HFFc6 (cell line): ENCODE measurements around the gene CENATAC. TPM values are rescaled to one million over a fixed set of nuclear protein-coding genes. Genes with fewer than 3 reads are reported as not detected.
"Not testable (repeated sequence)": the region's sequence is repeated elsewhere in the genome, so short reads cannot be mapped to it uniquely, and the experiment has no call there.

Source experiments
- DNase-seq: peaks from one replicate; pipeline ENCODE4 v3.0.0-alpha.2; 2018
- H3K27ac Mint-ChIP-seq: 2 replicates; pipeline ENCODE4 v1.8.0; 2020; ENCODE audit warnings: mild to moderate bottlenecking, mixed read lengths
- H3K27me3 Mint-ChIP-seq: 2 replicates; pipeline ENCODE4 v1.8.0; 2021; ENCODE audit warnings: mild to moderate bottlenecking, moderate library complexity, mixed read lengths; ENCODE audit not compliant: insufficient read depth
- H3K36me3 Mint-ChIP-seq: 2 replicates; pipeline ENCODE4 v1.8.0; 2021; ENCODE audit warnings: low read depth, mixed read lengths
- H3K4me1 Mint-ChIP-seq: 2 replicates; pipeline ENCODE4 v1.8.0; 2020; ENCODE audit warnings: low read depth, mixed read lengths
- H3K4me3 Mint-ChIP-seq: 2 replicates; pipeline ENCODE4 v1.8.0; 2020; ENCODE audit warnings: mild to moderate bottlenecking, moderate library complexity, mixed read lengths
- H3K9me3 Mint-ChIP-seq: 2 replicates; pipeline ENCODE4 v1.8.0; 2020; ENCODE audit warnings: mild to moderate bottlenecking, mixed read lengths
- total RNA-seq, 6 experiments: library from RNA; stranded (reverse); fragmentation: NEBNext Ultra II Directional; extraction: Animal tissue kit (Norgen Biotek cat#: 25700); gene quantifications; 2 replicates in 1 of 6; 3 replicates in 5 of 6; pipeline ENCODE4 v1.2.3, GENCODE V29; 2021
- TF ChIP-seq, protein P1 (sequence below): fragments of 200-600 bp; sonication (generic); IDR thresholded peaks from 2 replicates; pipeline ENCODE4 v1.5.0; 2021; ENCODE audit warnings: antibody characterized with exemption, mild to moderate bottlenecking

CENATAC gene
- total RNA-seq, 6 experiments from 2014 or later = 15.5 to 19.1 (median 17.0) TPM

DNA sequence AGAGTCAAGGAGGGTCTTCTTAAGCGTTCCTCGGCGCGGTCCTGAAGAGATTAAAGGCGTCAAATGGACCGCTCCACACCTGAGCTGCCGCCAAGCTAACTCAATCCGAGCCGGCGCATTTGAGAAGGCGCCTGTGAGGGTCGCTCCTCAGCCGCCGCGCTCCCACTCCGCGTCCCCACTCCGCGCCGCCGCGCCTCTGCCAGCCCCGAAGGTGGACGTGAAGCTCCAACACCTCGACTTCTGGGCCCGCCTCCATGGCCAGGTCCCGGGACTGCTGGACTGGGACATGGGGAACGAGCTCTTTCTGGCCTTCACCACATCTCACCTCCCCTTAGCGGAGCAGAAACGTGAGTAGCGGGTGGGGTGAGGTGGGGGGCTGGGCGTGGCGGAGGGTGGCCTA lies 26.3 kb upstream of the CENATAC start, which contains the start of gene FOXR1:
FOXR1 (plus strand) TSS at position 116 of the 400 bp plus-strand sequence; CDS start at position 287, 171 bp downstream.
- Mint-ChIP-seq H3K4me1 (no peaks in the 10 kb centered on the region), H3K36me3 (no peaks in the 10 kb centered on the region), H3K9me3 (no peaks in the 10 kb centered on the region), H3K27me3 (peaks cover 22% of the 10 kb centered on the region), H3K27ac (no peak within 1 kb of the TSS), H3K4me3 (no peak within 1 kb of the TSS)
- DNase-seq = no peak
- TF ChIP-seq, protein P1, sequence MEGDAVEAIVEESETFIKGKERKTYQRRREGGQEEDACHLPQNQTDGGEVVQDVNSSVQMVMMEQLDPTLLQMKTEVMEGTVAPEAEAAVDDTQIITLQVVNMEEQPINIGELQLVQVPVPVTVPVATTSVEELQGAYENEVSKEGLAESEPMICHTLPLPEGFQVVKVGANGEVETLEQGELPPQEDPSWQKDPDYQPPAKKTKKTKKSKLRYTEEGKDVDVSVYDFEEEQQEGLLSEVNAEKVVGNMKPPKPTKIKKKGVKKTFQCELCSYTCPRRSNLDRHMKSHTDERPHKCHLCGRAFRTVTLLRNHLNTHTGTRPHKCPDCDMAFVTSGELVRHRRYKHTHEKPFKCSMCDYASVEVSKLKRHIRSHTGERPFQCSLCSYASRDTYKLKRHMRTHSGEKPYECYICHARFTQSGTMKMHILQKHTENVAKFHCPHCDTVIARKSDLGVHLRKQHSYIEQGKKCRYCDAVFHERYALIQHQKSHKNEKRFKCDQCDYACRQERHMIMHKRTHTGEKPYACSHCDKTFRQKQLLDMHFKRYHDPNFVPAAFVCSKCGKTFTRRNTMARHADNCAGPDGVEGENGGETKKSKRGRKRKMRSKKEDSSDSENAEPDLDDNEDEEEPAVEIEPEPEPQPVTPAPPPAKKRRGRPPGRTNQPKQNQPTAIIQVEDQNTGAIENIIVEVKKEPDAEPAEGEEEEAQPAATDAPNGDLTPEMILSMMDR = no peak

- TF ChIP-seq, protein P1 = no peak
- Mint-ChIP-seq H3K27ac (no peak overlapping the region), H3K36me3 (no peaks in the 10 kb centered on the region), H3K9me3 (no peaks in the 10 kb centered on the region), H3K4me3 (no peak overlapping the region), H3K4me1 (no peaks in the 10 kb centered on the region), H3K27me3 (peaks cover 29% of the 10 kb centered on the region)
- no peak for DNase-seq
These were observed 24.0 kb upstream of the CENATAC start for GRCh38 chr11:118973985-118974384.

GRCh38 chr11:118975771-118976709 lies 21.9 kb upstream of the CENATAC start:
- H3K4me3 Mint-ChIP-seq = no peak overlapping the region
- no peaks in the 10 kb centered on the region for H3K36me3 Mint-ChIP-seq
- no peak for DNase-seq
- H3K9me3 Mint-ChIP-seq = no peaks in the 10 kb centered on the region
- TF ChIP-seq, protein P1 = no peak
- H3K27ac Mint-ChIP-seq = no peak overlapping the region
- H3K27me3 Mint-ChIP-seq = peaks cover 39% of the 10 kb centered on the region
- H3K4me1 Mint-ChIP-seq = no peaks in the 10 kb centered on the region

- Mint-ChIP-seq H3K9me3 (no peaks in the 10 kb centered on the region), H3K27me3 (peaks cover 32% of the 10 kb centered on the region), H3K4me1 (no peaks in the 10 kb centered on the region), H3K36me3 (no peaks in the 10 kb centered on the region), H3K27ac (no peak overlapping the region), H3K4me3 (no peak overlapping the region)
- no peak for DNase-seq
- TF ChIP-seq, protein P1 = no peak
These were observed 18.5 kb upstream of the CENATAC start for GRCh38 chr11:118979434-118979833.

GRCh38 chr11:118980191-118980881 lies 17.6 kb upstream of the CENATAC start:
- no peak for DNase-seq
- TF ChIP-seq, protein P1 = no peak
- Mint-ChIP-seq H3K27me3 (peaks cover 31% of the 10 kb centered on the region), H3K27ac (no peak overlapping the region), H3K9me3 (no peaks in the 10 kb centered on the region), H3K4me1 (no peaks in the 10 kb centered on the region), H3K4me3 (no peak overlapping the region), H3K36me3 (no peaks in the 10 kb centered on the region)

DNA sequence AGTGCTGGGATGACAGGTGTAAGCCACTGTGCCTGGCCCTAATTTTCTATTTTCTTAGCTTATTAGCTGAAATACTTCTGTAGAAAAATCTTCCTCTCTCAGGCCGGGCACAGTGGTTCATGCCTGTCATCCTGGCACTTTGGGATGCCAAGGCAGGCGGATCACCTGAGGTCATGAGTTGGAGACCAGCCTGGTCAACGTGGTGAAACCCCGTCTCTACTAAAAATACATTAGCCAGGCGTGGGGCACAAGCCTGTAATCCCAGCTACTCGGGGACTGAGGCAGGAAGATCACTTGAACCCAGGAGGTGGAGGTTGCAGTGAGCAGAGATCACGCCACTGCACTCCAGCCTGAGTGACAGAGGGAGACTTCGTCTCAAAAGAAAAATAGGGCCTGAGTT lies 13.6 kb upstream of the CENATAC start:
- H3K27me3 Mint-ChIP-seq = peaks cover 20% of the 10 kb centered on the region
- DNase-seq, H3K9me3 Mint-ChIP-seq, H3K4me3 Mint-ChIP-seq, H3K36me3 Mint-ChIP-seq, H3K27ac Mint-ChIP-seq, H3K4me1 Mint-ChIP-seq: not testable (repeated sequence)
